ENCODE results near the gene HDHD2. TPM values are rescaled to one million over a fixed set of nuclear protein-coding genes. Genes with fewer than 3 reads are reported as not detected.

The HDHD2 gene
- total RNA-seq, 1 donor, result 17.3 TPM

GRCh38 chr18:47118981-47119380 is 31.3 kb downstream of the HDHD2 start:
- TF ChIP-seq, protein P1, sequence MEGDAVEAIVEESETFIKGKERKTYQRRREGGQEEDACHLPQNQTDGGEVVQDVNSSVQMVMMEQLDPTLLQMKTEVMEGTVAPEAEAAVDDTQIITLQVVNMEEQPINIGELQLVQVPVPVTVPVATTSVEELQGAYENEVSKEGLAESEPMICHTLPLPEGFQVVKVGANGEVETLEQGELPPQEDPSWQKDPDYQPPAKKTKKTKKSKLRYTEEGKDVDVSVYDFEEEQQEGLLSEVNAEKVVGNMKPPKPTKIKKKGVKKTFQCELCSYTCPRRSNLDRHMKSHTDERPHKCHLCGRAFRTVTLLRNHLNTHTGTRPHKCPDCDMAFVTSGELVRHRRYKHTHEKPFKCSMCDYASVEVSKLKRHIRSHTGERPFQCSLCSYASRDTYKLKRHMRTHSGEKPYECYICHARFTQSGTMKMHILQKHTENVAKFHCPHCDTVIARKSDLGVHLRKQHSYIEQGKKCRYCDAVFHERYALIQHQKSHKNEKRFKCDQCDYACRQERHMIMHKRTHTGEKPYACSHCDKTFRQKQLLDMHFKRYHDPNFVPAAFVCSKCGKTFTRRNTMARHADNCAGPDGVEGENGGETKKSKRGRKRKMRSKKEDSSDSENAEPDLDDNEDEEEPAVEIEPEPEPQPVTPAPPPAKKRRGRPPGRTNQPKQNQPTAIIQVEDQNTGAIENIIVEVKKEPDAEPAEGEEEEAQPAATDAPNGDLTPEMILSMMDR (IDR thresholded peaks at IDR 0.05; ENCODE audit: insufficient read depth, low read depth, low read length), result no peak
- DNase-seq (ENCODE audit: low read depth), result no peak
- no peak overlapping the region for H3K4me3 ChIP-seq (ENCODE audit: low read depth, low read length)

- TF ChIP-seq, protein P1 (IDR thresholded peaks at IDR 0.05; ENCODE audit: insufficient read depth, low read depth, low read length), result no peak
- H3K4me3 ChIP-seq (ENCODE audit: low read depth, low read length), result no peak overlapping the region
- no peak for DNase-seq (ENCODE audit: low read depth)
These were observed 35.1 kb downstream of the HDHD2 start for GRCh38 chr18:47115205-47115604.

- H3K4me3 ChIP-seq (ENCODE audit: low read depth, low read length), result no peak overlapping the region
- no peak for DNase-seq (ENCODE audit: low read depth)
- TF ChIP-seq, protein P1 (IDR thresholded peaks at IDR 0.05; ENCODE audit: insufficient read depth, low read depth, low read length), result no peak
These were observed 36.3 kb downstream of the HDHD2 start for GRCh38 chr18:47113796-47114540.

DNA sequence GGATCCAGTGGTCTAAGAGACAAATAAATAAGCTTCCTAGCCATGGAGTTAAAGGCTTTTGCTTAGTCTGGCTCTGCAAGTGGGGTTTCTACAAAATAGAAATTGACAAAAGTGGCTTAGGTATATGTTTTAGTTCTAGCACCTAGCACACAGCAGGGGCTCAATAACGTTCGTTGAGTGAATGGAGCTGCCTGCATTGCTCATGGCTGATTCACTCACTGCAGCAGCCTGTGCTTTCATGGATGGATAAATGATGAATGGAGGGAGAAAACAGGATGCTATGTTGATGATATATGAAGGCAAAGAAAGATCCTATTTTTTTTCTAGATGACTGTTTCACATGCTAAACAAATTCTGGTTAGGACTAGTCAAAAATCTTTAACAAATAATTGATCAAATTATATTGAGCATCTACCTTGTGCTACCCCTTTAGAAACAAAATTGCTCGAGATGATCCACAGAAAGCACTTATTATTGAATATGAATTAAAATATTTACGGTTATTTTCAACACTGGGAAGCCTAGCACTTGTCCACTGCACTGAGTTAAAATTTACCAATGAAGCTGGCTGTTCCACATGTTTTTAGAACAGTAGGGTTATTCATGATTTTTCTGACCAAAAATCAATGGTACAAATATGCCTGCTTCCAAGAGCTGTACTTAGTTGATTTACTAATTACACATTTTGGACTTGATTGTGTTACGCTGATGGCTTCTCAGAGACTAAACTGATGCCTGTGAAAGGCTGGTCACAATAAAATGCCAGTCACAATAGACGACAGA is 39.6 kb downstream of the HDHD2 start:
- TF ChIP-seq, protein P1 (IDR thresholded peaks at IDR 0.05; ENCODE audit: insufficient read depth, low read depth, low read length), result no peak
- no peak overlapping the region for H3K4me3 ChIP-seq (ENCODE audit: low read depth, low read length)
- DNase-seq (ENCODE audit: low read depth), result no peak

DNA sequence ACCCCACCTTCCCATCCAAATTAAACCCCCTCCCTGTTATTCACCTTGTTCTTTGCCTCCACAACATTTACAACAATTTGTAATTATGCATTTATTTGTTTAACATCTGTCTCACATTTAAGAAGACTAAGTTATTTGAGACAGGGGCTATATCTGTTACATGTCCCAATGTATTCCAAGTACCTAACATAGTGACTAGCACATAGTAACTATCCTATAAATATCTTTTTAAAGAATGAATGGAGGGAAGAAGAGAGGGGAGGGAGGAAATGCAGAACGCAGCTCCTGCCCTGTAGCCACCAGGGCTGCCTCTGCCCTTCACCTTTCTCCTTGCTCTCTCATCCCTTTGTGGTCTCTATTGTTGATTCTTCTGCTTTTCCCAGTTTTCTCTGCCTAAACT is 40.6 kb downstream of the HDHD2 start:
- H3K4me3 ChIP-seq (ENCODE audit: low read depth, low read length), result no peak overlapping the region
- no peak for DNase-seq (ENCODE audit: low read depth)
- TF ChIP-seq, protein P1 (IDR thresholded peaks at IDR 0.05; ENCODE audit: insufficient read depth, low read depth, low read length), result no peak

DNA sequence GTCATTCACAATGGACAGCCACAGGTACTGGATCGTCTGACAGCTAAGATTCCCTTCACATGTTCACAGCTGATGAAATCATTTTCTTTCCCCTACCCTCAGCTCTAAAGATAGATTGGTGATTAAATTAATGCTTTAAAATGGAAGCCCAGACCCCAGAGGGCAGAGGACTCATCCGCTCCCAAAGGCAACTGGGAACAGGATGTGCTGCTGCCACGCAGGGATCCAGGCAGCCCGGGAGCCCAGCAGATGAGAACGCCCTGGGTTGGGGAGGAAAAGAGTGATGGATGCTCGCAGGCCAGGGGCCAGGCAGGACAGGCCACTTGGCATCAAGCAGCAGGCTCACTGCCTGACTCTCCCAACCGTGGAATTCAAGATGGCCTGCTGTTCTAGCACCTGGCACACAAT is 41.3 kb downstream of the HDHD2 start:
- TF ChIP-seq, protein P1 (IDR thresholded peaks at IDR 0.05; ENCODE audit: insufficient read depth, low read depth, low read length), result no peak
- H3K4me3 ChIP-seq (ENCODE audit: low read depth, low read length), result no peak overlapping the region
- no peak for DNase-seq (ENCODE audit: low read depth)
